H1 (cell line): ENCODE measurements around the gene RGS14.

Experiments
- ASH2L ChIP-seq: fragments of 200-600, 300-600 bp; sonication (generic); IDR thresholded peaks from one replicate; pipeline ENCODE4 v1.7.1; 2017; ENCODE audit warnings: low read length
- ATF2 ChIP-seq: IDR thresholded peaks from 2 replicates; pipeline ENCODE4 v1.6.1; 2012; ENCODE audit warnings: low read length, inconsistent platforms
- CEBPB ChIP-seq: IDR thresholded peaks from 2 replicates; pipeline ENCODE4 v1.6.1; 2012; ENCODE audit warnings: low read depth, low read length
- CTBP2 ChIP-seq: IDR thresholded peaks from 2 replicates; pipeline ENCODE4 v1.7.0; 2011; ENCODE audit warnings: borderline replicate concordance, mild to moderate bottlenecking, moderate library complexity, mixed read lengths, low read length; ENCODE audit not compliant: insufficient read depth, insufficient read length
- EZH2 ChIP-seq: fragments of 200-600 bp; sonication (generic); IDR thresholded peaks from 2 replicates; pipeline ENCODE4 v1.7.1; 2012; ENCODE audit warnings: low read depth, mild to moderate bottlenecking, moderate library complexity, low read length, inconsistent platforms; ENCODE audit not compliant: severe bottlenecking
- KDM5A ChIP-seq: fragments of 200-600 bp; IDR thresholded peaks from 2 replicates; pipeline ENCODE4 v1.7.1; 2012; ENCODE audit warnings: mild to moderate bottlenecking, low read length, inconsistent platforms, mixed read lengths
- PHF8 ChIP-seq: fragments of 200-600 bp; sonication (generic); conservative IDR thresholded peaks from 2 replicates; pipeline ENCODE4 v1.7.1; 2012; ENCODE audit warnings: low read depth, mild to moderate bottlenecking, inconsistent platforms, low read length, moderate library complexity
- POLR2A ChIP-seq, 2 experiments: IDR thresholded peaks; 1 replicate in 1 of 2; 2 replicates in 1 of 2; pipeline ENCODE4 v1.6.1; 2011; ENCODE audit warnings: low read depth in 2 of 2, low read length in 2 of 2, mild to moderate bottlenecking in 2 of 2; ENCODE audit errors: control extremely low read depth in 1 of 2
- SUZ12 ChIP-seq: fragments of 200-600 bp; sonication (generic); IDR thresholded peaks from 2 replicates; pipeline ENCODE4 v1.6.1; 2012; ENCODE audit warnings: mild to moderate bottlenecking, inconsistent platforms, low read length, moderate library complexity, mixed read lengths
- TAF1 ChIP-seq: IDR thresholded peaks from 2 replicates; pipeline ENCODE4 v1.6.1; 2011; ENCODE audit warnings: mild to moderate bottlenecking, low read depth, low read length
- TF ChIP-seq, protein P1 (sequence below), 3 experiments: IDR thresholded peaks; 1 replicate in 2 of 3; 2 replicates in 1 of 3; pipeline versions ENCODE4 v1.5.1 to v1.6.1; 2011; ENCODE audit warnings: low read length in 3 of 3, mild to moderate bottlenecking in 3 of 3, inconsistent platforms in 2 of 3, low read depth in 1 of 3, moderate library complexity in 1 of 3; ENCODE audit not compliant: insufficient read depth in 1 of 3; ENCODE audit errors: control extremely low read depth in 1 of 3

DNA sequence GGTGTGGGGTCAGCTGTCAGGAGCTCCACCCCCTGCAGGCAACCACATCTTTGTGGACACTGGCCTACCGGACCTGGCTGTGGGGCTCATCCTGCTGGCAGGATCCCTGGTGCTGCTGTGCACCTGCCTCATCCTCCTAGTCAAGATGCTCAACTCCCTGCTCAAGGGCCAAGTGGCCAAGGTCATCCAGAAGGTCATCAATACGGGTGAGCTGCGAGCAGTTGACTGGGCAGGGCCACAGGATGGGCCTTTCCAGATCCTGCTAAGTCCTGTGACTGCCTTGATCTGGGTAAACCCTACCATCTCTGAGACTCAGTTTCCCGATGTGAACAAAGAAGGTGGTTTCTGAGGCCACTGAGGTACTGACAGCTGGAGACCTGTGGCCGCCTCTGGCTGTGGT lies 36.3 kb downstream of the RGS14 start:
- TF ChIP-seq CTBP2 = no peak
- no peak for TF ChIP-seq EZH2
- TF ChIP-seq, protein P1, sequence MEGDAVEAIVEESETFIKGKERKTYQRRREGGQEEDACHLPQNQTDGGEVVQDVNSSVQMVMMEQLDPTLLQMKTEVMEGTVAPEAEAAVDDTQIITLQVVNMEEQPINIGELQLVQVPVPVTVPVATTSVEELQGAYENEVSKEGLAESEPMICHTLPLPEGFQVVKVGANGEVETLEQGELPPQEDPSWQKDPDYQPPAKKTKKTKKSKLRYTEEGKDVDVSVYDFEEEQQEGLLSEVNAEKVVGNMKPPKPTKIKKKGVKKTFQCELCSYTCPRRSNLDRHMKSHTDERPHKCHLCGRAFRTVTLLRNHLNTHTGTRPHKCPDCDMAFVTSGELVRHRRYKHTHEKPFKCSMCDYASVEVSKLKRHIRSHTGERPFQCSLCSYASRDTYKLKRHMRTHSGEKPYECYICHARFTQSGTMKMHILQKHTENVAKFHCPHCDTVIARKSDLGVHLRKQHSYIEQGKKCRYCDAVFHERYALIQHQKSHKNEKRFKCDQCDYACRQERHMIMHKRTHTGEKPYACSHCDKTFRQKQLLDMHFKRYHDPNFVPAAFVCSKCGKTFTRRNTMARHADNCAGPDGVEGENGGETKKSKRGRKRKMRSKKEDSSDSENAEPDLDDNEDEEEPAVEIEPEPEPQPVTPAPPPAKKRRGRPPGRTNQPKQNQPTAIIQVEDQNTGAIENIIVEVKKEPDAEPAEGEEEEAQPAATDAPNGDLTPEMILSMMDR (IDR thresholded peaks at IDR 0.05; ENCODE audit: control extremely low read depth in 1 of 3, insufficient read depth in 1 of 3, low read depth in 1 of 3, low read length in 3 of 3) = no peak
- TF ChIP-seq PHF8 = no peak
- no peak for TF ChIP-seq ATF2
- TF ChIP-seq ASH2L = no peak
- TF ChIP-seq CEBPB = no peak
- TF ChIP-seq POLR2A (IDR thresholded peaks at IDR 0.05; ENCODE audit: control extremely low read depth in 1 of 2, low read depth in 2 of 2, low read length in 2 of 2) = no peak
- TF ChIP-seq KDM5A = no peak
- TF ChIP-seq SUZ12 = no peak
- TF ChIP-seq TAF1 = no peak
